ENCODE results near the gene ZNF444. TPM values are rescaled to one million over a fixed set of nuclear protein-coding genes. Genes with fewer than 3 reads are reported as not detected.
A peak's percentile ranks its signal among the peaks of the same experiment; 100 is the strongest.
"Not testable (repeated sequence)": the region's sequence is repeated elsewhere in the genome, so short reads cannot be mapped to it uniquely, and the experiment has no call there.

The ZNF444 gene
- total RNA-seq, 2 donors from 2014 or later, result 18.3 to 20.8 TPM

- ATAC-seq (no peak), DNase-seq (no peak)
- intact Hi-C loops (cut with DNase I), result no loop called here
Observed at GRCh38 chr19:56138069-56138468, 3.0 kb upstream of the ZNF444 start.

- DNase-seq (no peak), ATAC-seq (no peak)
- intact Hi-C loops (cut with DNase I), result no loop called here
Observed at GRCh38 chr19:56139847-56140582, 1.1 kb upstream of the ZNF444 start.

- no peak for DNase-seq
- ATAC-seq, result peak in 1 of 2 donors; percentile 2
- intact Hi-C loops (cut with DNase I), result no loop called here
Observed at GRCh38 chr19:56141417-56141993, 418 bp downstream of the ZNF444 start.

GRCh38 chr19:56142087-56142787, 1.1 kb downstream of the ZNF444 start:
- intact Hi-C loops (cut with DNase I), result no loop called here
- ATAC-seq (no peak), DNase-seq (no peak)

GRCh38 chr19:56142897-56143434, 1.9 kb downstream of the ZNF444 start:
- no peak for DNase-seq
- ATAC-seq, result no peak
- intact Hi-C loops (cut with DNase I), result no loop called here

GRCh38 chr19:56144376-56144775, 3.3 kb downstream of the ZNF444 start:
- DNase-seq (no peak), ATAC-seq (no peak)
- intact Hi-C loops (cut with DNase I), result no loop called here

- DNase-seq, result no peak
- no peak for ATAC-seq
- intact Hi-C loops (cut with DNase I), result no loop called here
Observed at GRCh38 chr19:56144831-56145230, 3.7 kb downstream of the ZNF444 start.

GRCh38 chr19:56145698-56146097, 4.6 kb downstream of the ZNF444 start:
- no peak for DNase-seq
- no peak for ATAC-seq
- intact Hi-C loops (cut with DNase I), result no loop called here

- intact Hi-C loops (cut with DNase I), result no loop called here
- no peak for DNase-seq
Observed at GRCh38 chr19:56146904-56147303, 5.8 kb downstream of the ZNF444 start.

GRCh38 chr19:56147307-56147706, 6.2 kb downstream of the ZNF444 start:
- ATAC-seq (no peak), DNase-seq (no peak)
- intact Hi-C loops (cut with DNase I), result no loop called here

More at GRCh38 chr19:56146904-56147303, 5.8 kb downstream of the ZNF444 start:
- no peak for ATAC-seq

- DNase-seq (no peak), ATAC-seq (no peak)
- intact Hi-C loops (cut with DNase I), result no loop called here
Observed at GRCh38 chr19:56148096-56148495, 7.0 kb downstream of the ZNF444 start.

GRCh38 chr19:56148955-56149655, 8.0 kb downstream of the ZNF444 start:
- ATAC-seq; intact Hi-C loops (cut with DNase I); DNase-seq: not testable (repeated sequence)

- ATAC-seq (no peak), DNase-seq (no peak)
- intact Hi-C loops (cut with DNase I), result no loop called here
Observed at GRCh38 chr19:56149656-56150038, 8.6 kb downstream of the ZNF444 start.

GRCh38 chr19:56150358-56150757, 9.3 kb downstream of the ZNF444 start:
- ATAC-seq, result peak; percentile 32 to 61
- no peak for DNase-seq
- intact Hi-C loops (cut with DNase I), result no loop called here

- DNase-seq (no peak), ATAC-seq (no peak)
- intact Hi-C loops (cut with DNase I), result no loop called here
Observed at GRCh38 chr19:56152644-56153043, 11.6 kb downstream of the ZNF444 start.

- intact Hi-C loops (cut with DNase I), result no loop called here
- ATAC-seq (peak in 1 of 2 donors; percentile 12), DNase-seq (no peak)
Observed at GRCh38 chr19:56153507-56153906, 12.4 kb downstream of the ZNF444 start.

- intact Hi-C loops (cut with DNase I), result loop anchor here in 1 of 2 donors (5.0 kb wide), 1 partner anchor 68 kb away; no protein-coding TSS in a partner anchor
- no peak for DNase-seq
- ATAC-seq, result peak in 1 of 2 donors; percentile 30
Observed at GRCh38 chr19:56155124-56155687, 14.1 kb downstream of the ZNF444 start.

- intact Hi-C loops (cut with DNase I), result loop anchor here in 1 of 2 donors (5.0 kb wide), 1 partner anchor 69 kb away; no protein-coding TSS in a partner anchor
- DNase-seq, result no peak
- ATAC-seq, result peak in 1 of 2 donors; percentile 52
Observed at GRCh38 chr19:56156768-56157167, 15.7 kb downstream of the ZNF444 start.

All from left cardiac atrium (tissue), 4 donors.